ENCODE measurements around the gene WWP2. TPM values are rescaled to one million over a fixed set of nuclear protein-coding genes. Genes with fewer than 3 reads are reported as not detected.
"Not testable (repeated sequence)": the region's sequence is repeated elsewhere in the genome, so short reads cannot be mapped to it uniquely, and the experiment has no call there.

WWP2 gene
- total RNA-seq, 4 donors from 2014 or later = 40.8 to 96.9 (median 84.3) TPM

GRCh38 chr16:69812688-69813014, 50.5 kb downstream of the WWP2 start:
- H3K4me3 ChIP-seq = no peak overlapping the region
- H3K27me3 ChIP-seq = no peaks in the 10 kb centered on the region
- no peak for DNase-seq (ENCODE audit: low spot score in 2 of 2)
- no peaks in the 10 kb centered on the region for H3K4me1 ChIP-seq
- no peak for TF ChIP-seq POLR2A (IDR thresholded peaks at IDR 0.05)
- no peak for TF ChIP-seq CTCF (IDR thresholded peaks at IDR 0.05)
- TF ChIP-seq EP300 (IDR thresholded peaks at IDR 0.05) = no peak
- 95 to 97% methylated on average over 2 of the region's 2 CpGs for WGBS, 2 donors
- no peaks in the 10 kb centered on the region for H3K9me3 ChIP-seq
- no peak overlapping the region for H3K27ac ChIP-seq
- peaks cover 0 to 44% (median 0%) of the 10 kb centered on the region in 3 donors for H3K36me3 ChIP-seq

GRCh38 chr16:69814078-69814477, 51.9 kb downstream of the WWP2 start:
- TF ChIP-seq EP300 (IDR thresholded peaks at IDR 0.05) (no peak), POLR2A (IDR thresholded peaks at IDR 0.05) (no peak), CTCF (IDR thresholded peaks at IDR 0.05) (no peak)
- H3K27ac ChIP-seq = peak overlapping the region in 1 of 4 donors; percentile 17
- no peak overlapping the region for H3K4me3 ChIP-seq
- no peaks in the 10 kb centered on the region for H3K27me3 ChIP-seq
- H3K36me3 ChIP-seq = peaks cover 0 to 52% (median 0%) of the 10 kb centered on the region in 3 donors
- H3K9me3 ChIP-seq = no peaks in the 10 kb centered on the region
- DNase-seq (ENCODE audit: low spot score in 2 of 2) = no peak
- 81 to 86% methylated on average over 5 of the region's 5 CpGs for WGBS, 2 donors
- H3K4me1 ChIP-seq = no peaks in the 10 kb centered on the region

DNA sequence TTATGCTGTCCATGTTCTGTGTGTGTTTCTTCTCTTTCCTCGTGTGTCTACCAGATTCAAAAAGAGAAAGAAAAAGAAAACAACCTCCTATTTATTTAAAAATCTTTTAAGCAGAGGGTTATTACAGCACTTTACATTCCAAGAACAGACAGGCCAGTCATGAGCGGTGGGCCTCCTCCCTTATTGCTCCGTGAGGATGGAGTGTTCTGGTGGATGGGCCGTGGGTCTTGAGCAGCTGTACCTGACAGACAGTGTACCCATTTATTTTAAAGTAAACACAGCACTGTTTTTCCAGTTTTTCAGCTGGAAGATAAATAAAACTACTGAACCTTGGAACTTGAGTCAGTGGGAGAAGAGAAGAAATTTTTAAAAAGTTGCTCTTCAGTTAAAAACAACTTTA, 52.4 kb downstream of the WWP2 start:
- no peak for DNase-seq (ENCODE audit: low spot score in 2 of 2)
- WGBS, 2 donors = 60% methylated on average over 4 of the region's 4 CpGs
- Histone ChIP-seq H3K27me3 (no peaks in the 10 kb centered on the region), H3K4me1 (no peaks in the 10 kb centered on the region), H3K36me3 (peaks cover 0 to 49% (median 0%) of the 10 kb centered on the region in 3 donors), H3K9me3 (no peaks in the 10 kb centered on the region), H3K4me3 (no peak overlapping the region), H3K27ac (peak overlapping the region in 1 of 4 donors; percentile 17)
- no peak for TF ChIP-seq POLR2A (IDR thresholded peaks at IDR 0.05)
- TF ChIP-seq CTCF (IDR thresholded peaks at IDR 0.05) = no peak
- no peak for TF ChIP-seq EP300 (IDR thresholded peaks at IDR 0.05)

GRCh38 chr16:69815216-69815883, 53.2 kb downstream of the WWP2 start:
- H3K4me3 ChIP-seq; DNase-seq (ENCODE audit: low spot score in 2 of 2); H3K9me3 ChIP-seq; H3K4me1 ChIP-seq; H3K27ac ChIP-seq; H3K27me3 ChIP-seq: not testable (repeated sequence)
- WGBS, 2 donors = 83 to 86% methylated on average over 15 of the region's 15 CpGs
- peaks cover 0 to 48% (median 0%) of the 10 kb centered on the region in 3 donors for H3K36me3 ChIP-seq

- DNase-seq (ENCODE audit: low spot score in 2 of 2) = no peak
- Histone ChIP-seq H3K36me3 (peaks cover 0 to 41% (median 0%) of the 10 kb centered on the region in 3 donors), H3K4me3 (no peak overlapping the region), H3K27ac (no peak overlapping the region), H3K9me3 (no peaks in the 10 kb centered on the region), H3K4me1 (peaks cover 0 to 5% (median 2%) of the 10 kb centered on the region in 4 donors), H3K27me3 (no peaks in the 10 kb centered on the region)
- 96 to 97% methylated on average over 4 of the region's 4 CpGs for WGBS, 2 donors
- TF ChIP-seq CTCF (IDR thresholded peaks at IDR 0.05) = no peak
- TF ChIP-seq POLR2A (IDR thresholded peaks at IDR 0.05) = no peak
- no peak for TF ChIP-seq EP300 (IDR thresholded peaks at IDR 0.05)
Observed at GRCh38 chr16:69816996-69817395, 54.9 kb downstream of the WWP2 start.

All from tibial nerve (tissue), 4 donors.